Activated CD4-positive, alpha-beta T cell treated with anti-CD3 and anti-CD28 coated beads for 1 hour (primary cell): ENCODE measurements around the gene VWCE.

Experiments
- DNase-seq: peaks from one replicate; pipeline ENCODE4 v3.0.0-alpha.2; 2020

Gene VWCE

GRCh38 chr11:61325649-61326414 lies 30.7 kb upstream of the VWCE start:
- DNase-seq: no peak

- DNase-seq: no peak
Measured at GRCh38 chr11:61315260-61315659, 20.1 kb upstream of the VWCE start.

GRCh38 chr11:61310749-61311148 lies 15.6 kb upstream of the VWCE start:
- no peak for DNase-seq

- DNase-seq: no peak
Measured at GRCh38 chr11:61309739-61310138, 14.6 kb upstream of the VWCE start.

GRCh38 chr11:61309141-61309540 lies 14.0 kb upstream of the VWCE start:
- DNase-seq: no peak

- no peak for DNase-seq
Measured at GRCh38 chr11:61307354-61307753, 12.2 kb upstream of the VWCE start.

GRCh38 chr11:61306221-61306620 lies 11.1 kb upstream of the VWCE start:
- DNase-seq: no peak

GRCh38 chr11:61305417-61305816 lies 10.3 kb upstream of the VWCE start:
- DNase-seq: no peak

GRCh38 chr11:61303725-61304124 lies 8.6 kb upstream of the VWCE start:
- no peak for DNase-seq

- no peak for DNase-seq
Measured at GRCh38 chr11:61302550-61302949, 7.4 kb upstream of the VWCE start.

GRCh38 chr11:61298663-61299244 lies 3.6 kb upstream of the VWCE start:
- DNase-seq: no peak

- no peak for DNase-seq
Measured at GRCh38 chr11:61297746-61298145, 2.6 kb upstream of the VWCE start.

- no peak for DNase-seq
Measured at GRCh38 chr11:61297341-61297740, 2.2 kb upstream of the VWCE start.

GRCh38 chr11:61295596-61295926 lies 445 bp upstream of the VWCE start:
- DNase-seq: no peak

GRCh38 chr11:61293867-61294716 lies 1.0 kb downstream of the VWCE start:
- DNase-seq: no peak

GRCh38 chr11:61292356-61292755 lies 2.8 kb downstream of the VWCE start:
- no peak for DNase-seq

GRCh38 chr11:61290905-61291690 lies 4.0 kb downstream of the VWCE start:
- no peak for DNase-seq

- DNase-seq: no peak
Measured at GRCh38 chr11:61287338-61287977, 7.7 kb downstream of the VWCE start.

- no peak for DNase-seq
Measured at GRCh38 chr11:61283613-61284012, 11.5 kb downstream of the VWCE start.

GRCh38 chr11:61281581-61282250 lies 13.4 kb downstream of the VWCE start:
- DNase-seq: no peak

GRCh38 chr11:61280883-61281580 lies 14.1 kb downstream of the VWCE start:
- no peak for DNase-seq
